ENCODE measurements around the gene MMP14. TPM values are rescaled to one million over a fixed set of nuclear protein-coding genes. Genes with fewer than 3 reads are reported as not detected.

The MMP14 gene
- total and polyA plus RNA-seq, 2 of the 13 experiments (the other 11 are each of a cell fraction or from before 2014, with no cell fraction given): 5.2 to 9.8 TPM

DNA sequence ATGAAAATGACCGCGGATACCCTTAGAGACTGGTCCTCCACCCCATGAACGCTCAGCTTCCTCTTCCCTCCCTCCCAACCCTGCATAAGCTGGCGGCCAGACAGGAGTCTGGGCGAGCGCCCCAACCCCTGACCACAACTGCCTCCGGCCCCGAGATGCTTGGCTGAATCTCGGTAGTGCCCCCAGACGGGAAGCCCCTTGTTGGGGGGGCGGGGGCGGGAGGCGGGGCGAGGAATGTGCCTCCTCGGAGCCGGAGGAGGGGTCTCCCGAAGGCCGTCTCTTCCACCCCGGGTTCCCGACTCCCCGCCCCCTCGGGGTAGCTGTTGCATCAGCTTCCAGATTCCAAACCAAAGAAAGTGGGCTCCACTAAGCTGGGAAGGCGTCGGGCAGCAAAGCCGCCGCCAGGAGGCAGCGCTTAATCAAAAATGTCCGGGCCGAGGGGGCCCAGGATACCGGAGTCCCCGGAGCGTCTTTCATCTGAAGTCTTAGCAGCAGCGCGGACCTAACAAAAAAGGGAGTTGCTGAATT lies 13.8 kb upstream of the MMP14 start (continued):
- TF ChIP-seq ZNF768 (CRISPR knock-in tag; IDR thresholded peaks at IDR 0.05) (peak; percentile 8; the same call in 1 of the 2 replicates), ATAD3A (CRISPR knock-in tag; IDR thresholded peaks at IDR 0.05) (no peak), SP140L (CRISPR knock-in tag; IDR thresholded peaks at IDR 0.05; ENCODE audit: borderline replicate concordance) (peak; percentile 94; the same call in 1 of the 2 replicates), HNRNPL (IDR thresholded peaks at IDR 0.05; ENCODE audit: low read depth, low read length) (no peak), ARID2 (CRISPR knock-in tag; IDR thresholded peaks at IDR 0.05; ENCODE audit: borderline replicate concordance) (no peak), SIN3A (IDR thresholded peaks at IDR 0.05; ENCODE audit: borderline replicate concordance, low read depth, low read length) (no peak), AGO2 (optimal IDR thresholded peaks at IDR 0.05; ENCODE audit: low read depth, low read length) (no peak), ZNF75D (CRISPR knock-in tag; IDR thresholded peaks at IDR 0.05; ENCODE audit: borderline replicate concordance) (no peak), NCOA2 (CRISPR knock-in tag; IDR thresholded peaks at IDR 0.05) (peak; percentile 56), CHD4 (IDR thresholded peaks at IDR 0.05; ENCODE audit: borderline replicate concordance, low read length) (no peak), ZNF746 (CRISPR knock-in tag; IDR thresholded peaks at IDR 0.05) (0 out of 2 replicates have a peak, but pooled peaks have one; percentile 9), KLF16 (CRISPR knock-in tag; IDR thresholded peaks at IDR 0.05) (peak in 1 of 2 experiments; percentile 96; a peak in 2 of 4 replicates), ZNF530 (CRISPR knock-in tag; IDR thresholded peaks at IDR 0.05; ENCODE audit: low read depth) (no peak), ZNF501 (CRISPR knock-in tag; IDR thresholded peaks at IDR 0.05) (peak; percentile 59; the same call in 1 of the 2 replicates), ZNF562 (CRISPR knock-in tag; IDR thresholded peaks at IDR 0.05; ENCODE audit: borderline replicate concordance) (no peak), POLR2AphosphoS2 (IDR thresholded peaks at IDR 0.05; ENCODE audit: low read depth, low read length) (no peak), FOSL2 (CRISPR knock-in tag; IDR thresholded peaks at IDR 0.05) (peak; percentile 58), ZNF737 (CRISPR knock-in tag; IDR thresholded peaks at IDR 0.05; ENCODE audit: borderline replicate concordance) (no peak), SRY (CRISPR knock-in tag; IDR thresholded peaks at IDR 0.05) (no peak)
- TF ChIP-seq, protein P1, sequence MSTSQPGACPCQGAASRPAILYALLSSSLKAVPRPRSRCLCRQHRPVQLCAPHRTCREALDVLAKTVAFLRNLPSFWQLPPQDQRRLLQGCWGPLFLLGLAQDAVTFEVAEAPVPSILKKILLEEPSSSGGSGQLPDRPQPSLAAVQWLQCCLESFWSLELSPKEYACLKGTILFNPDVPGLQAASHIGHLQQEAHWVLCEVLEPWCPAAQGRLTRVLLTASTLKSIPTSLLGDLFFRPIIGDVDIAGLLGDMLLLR (CRISPR knock-in tag; IDR thresholded peaks at IDR 0.05): no peak
- TF ChIP-seq, protein P2, sequence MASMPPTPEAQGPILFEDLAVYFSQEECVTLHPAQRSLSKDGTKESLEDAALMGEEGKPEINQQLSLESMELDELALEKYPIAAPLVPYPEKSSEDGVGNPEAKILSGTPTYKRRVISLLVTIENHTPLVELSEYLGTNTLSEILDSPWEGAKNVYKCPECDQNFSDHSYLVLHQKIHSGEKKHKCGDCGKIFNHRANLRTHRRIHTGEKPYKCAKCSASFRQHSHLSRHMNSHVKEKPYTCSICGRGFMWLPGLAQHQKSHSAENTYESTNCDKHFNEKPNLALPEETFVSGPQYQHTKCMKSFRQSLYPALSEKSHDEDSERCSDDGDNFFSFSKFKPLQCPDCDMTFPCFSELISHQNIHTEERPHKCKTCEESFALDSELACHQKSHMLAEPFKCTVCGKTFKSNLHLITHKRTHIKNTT (CRISPR knock-in tag; IDR thresholded peaks at IDR 0.05): no peak
- TF ChIP-seq, protein P3, sequence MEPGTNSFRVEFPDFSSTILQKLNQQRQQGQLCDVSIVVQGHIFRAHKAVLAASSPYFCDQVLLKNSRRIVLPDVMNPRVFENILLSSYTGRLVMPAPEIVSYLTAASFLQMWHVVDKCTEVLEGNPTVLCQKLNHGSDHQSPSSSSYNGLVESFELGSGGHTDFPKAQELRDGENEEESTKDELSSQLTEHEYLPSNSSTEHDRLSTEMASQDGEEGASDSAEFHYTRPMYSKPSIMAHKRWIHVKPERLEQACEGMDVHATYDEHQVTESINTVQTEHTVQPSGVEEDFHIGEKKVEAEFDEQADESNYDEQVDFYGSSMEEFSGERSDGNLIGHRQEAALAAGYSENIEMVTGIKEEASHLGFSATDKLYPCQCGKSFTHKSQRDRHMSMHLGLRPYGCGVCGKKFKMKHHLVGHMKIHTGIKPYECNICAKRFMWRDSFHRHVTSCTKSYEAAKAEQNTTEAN (CRISPR knock-in tag; conservative IDR thresholded peaks at IDR 0.05): no peak
- TF ChIP-seq, protein P4, sequence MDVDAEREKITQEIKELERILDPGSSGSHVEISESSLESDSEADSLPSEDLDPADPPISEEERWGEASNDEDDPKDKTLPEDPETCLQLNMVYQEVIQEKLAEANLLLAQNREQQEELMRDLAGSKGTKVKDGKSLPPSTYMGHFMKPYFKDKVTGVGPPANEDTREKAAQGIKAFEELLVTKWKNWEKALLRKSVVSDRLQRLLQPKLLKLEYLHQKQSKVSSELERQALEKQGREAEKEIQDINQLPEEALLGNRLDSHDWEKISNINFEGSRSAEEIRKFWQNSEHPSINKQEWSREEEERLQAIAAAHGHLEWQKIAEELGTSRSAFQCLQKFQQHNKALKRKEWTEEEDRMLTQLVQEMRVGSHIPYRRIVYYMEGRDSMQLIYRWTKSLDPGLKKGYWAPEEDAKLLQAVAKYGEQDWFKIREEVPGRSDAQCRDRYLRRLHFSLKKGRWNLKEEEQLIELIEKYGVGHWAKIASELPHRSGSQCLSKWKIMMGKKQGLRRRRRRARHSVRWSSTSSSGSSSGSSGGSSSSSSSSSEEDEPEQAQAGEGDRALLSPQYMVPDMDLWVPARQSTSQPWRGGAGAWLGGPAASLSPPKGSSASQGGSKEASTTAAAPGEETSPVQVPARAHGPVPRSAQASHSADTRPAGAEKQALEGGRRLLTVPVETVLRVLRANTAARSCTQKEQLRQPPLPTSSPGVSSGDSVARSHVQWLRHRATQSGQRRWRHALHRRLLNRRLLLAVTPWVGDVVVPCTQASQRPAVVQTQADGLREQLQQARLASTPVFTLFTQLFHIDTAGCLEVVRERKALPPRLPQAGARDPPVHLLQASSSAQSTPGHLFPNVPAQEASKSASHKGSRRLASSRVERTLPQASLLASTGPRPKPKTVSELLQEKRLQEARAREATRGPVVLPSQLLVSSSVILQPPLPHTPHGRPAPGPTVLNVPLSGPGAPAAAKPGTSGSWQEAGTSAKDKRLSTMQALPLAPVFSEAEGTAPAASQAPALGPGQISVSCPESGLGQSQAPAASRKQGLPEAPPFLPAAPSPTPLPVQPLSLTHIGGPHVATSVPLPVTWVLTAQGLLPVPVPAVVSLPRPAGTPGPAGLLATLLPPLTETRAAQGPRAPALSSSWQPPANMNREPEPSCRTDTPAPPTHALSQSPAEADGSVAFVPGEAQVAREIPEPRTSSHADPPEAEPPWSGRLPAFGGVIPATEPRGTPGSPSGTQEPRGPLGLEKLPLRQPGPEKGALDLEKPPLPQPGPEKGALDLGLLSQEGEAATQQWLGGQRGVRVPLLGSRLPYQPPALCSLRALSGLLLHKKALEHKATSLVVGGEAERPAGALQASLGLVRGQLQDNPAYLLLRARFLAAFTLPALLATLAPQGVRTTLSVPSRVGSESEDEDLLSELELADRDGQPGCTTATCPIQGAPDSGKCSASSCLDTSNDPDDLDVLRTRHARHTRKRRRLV (CRISPR knock-in tag; IDR thresholded peaks at IDR 0.05): no peak; the same call in 1 of the 2 replicates
